A673 (cell line): ENCODE results near the gene COL8A1.

ENCODE experiments used
- CTCF ChIP-seq: fragments of 300-800, 200-600 bp; sonication (generic); conservative IDR thresholded peaks from 2 replicates; pipeline ENCODE4 v1.5.1; 2017; ENCODE audit warnings: low read depth, mild to moderate bottlenecking, antibody characterized with exemption, low read length, moderate library complexity, mixed read lengths
- EZH2 ChIP-seq: fragments of 200-600 bp; sonication (generic); IDR thresholded peaks from 2 replicates; pipeline ENCODE4 v1.6.1; 2017; ENCODE audit warnings: borderline replicate concordance, low read depth, mild to moderate bottlenecking, mixed read lengths, antibody characterized with exemption, low read length; ENCODE audit not compliant: poor library complexity, severe bottlenecking

- TF ChIP-seq CTCF (no peak), EZH2 (no peak)
Measured at GRCh38 chr3:99845331-99845730, 206.9 kb downstream of the COL8A1 start.
